ENCODE measurements around the gene THAP7. TPM values are rescaled to one million over a fixed set of nuclear protein-coding genes. Genes with fewer than 3 reads are reported as not detected.

The THAP7 gene
- total and polyA plus RNA-seq, 2 donors from 2014 or later, result 25.5 to 44.1 TPM

GRCh38 chr22:20986365-20986764, 15.6 kb downstream of the THAP7 start:
- intact Hi-C loops (cut with DNase I), result no loop called here
- Histone ChIP-seq H3K27me3 (ENCODE audit: control insufficient read depth, insufficient read depth, low read length) (no peaks in the 10 kb centered on the region), H3K9me3 (ENCODE audit: control insufficient read depth in 2 of 3, insufficient read depth in 1 of 3, low read length in 3 of 3) (no peaks in the 10 kb centered on the region), H3K27ac (ENCODE audit: low read depth in 2 of 2, low read length in 2 of 2) (no peak overlapping the region), H3K4me3 (ENCODE audit: low read length in 3 of 3) (no peak overlapping the region), H3K36me3 (ENCODE audit: control insufficient read depth in 2 of 3, insufficient read depth in 3 of 3, low read length in 3 of 3) (peaks cover 0 to 5% (median 2%) of the 10 kb centered on the region in 3 donors), H3K9ac (ENCODE audit: low read length in 3 of 3) (no peak overlapping the region), H3K4me1 (ENCODE audit: control insufficient read depth in 2 of 3, insufficient read depth in 2 of 3, low read depth in 1 of 3, low read length in 3 of 3) (peaks cover 0 to 9% (median 9%) of the 10 kb centered on the region in 3 donors)
- TF ChIP-seq, protein P1, sequence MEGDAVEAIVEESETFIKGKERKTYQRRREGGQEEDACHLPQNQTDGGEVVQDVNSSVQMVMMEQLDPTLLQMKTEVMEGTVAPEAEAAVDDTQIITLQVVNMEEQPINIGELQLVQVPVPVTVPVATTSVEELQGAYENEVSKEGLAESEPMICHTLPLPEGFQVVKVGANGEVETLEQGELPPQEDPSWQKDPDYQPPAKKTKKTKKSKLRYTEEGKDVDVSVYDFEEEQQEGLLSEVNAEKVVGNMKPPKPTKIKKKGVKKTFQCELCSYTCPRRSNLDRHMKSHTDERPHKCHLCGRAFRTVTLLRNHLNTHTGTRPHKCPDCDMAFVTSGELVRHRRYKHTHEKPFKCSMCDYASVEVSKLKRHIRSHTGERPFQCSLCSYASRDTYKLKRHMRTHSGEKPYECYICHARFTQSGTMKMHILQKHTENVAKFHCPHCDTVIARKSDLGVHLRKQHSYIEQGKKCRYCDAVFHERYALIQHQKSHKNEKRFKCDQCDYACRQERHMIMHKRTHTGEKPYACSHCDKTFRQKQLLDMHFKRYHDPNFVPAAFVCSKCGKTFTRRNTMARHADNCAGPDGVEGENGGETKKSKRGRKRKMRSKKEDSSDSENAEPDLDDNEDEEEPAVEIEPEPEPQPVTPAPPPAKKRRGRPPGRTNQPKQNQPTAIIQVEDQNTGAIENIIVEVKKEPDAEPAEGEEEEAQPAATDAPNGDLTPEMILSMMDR (IDR thresholded peaks at IDR 0.05; ENCODE audit: borderline replicate concordance, extremely low read depth, insufficient read depth), result no peak
- DNase-seq (no peak), FAIRE-seq (no peak)

DNA sequence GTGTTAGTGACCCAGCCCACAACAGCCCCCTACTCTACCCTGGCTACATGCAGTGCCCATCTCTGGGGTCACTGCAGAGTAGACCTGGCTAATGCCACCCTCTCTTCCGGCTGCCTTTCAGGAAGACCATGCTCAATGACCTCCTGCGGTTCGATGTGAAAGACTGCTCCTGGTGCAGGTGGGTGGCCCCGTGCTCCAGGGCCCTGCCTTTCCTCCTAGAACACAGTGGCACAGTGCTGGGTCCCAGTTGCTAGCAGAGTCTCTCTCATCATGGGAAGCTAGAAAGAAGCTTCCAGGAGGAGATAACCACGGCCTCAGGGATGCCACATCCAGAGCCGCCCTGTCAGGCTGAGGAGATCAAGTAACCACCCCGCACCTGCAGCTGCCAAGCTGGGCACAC, 16.2 kb downstream of the THAP7 start:
- FAIRE-seq (no peak), DNase-seq (peak in 1 of 5 donors; percentile 32)
- H3K4me1 ChIP-seq (ENCODE audit: control insufficient read depth in 2 of 3, insufficient read depth in 2 of 3, low read depth in 1 of 3, low read length in 3 of 3), result peaks cover 0 to 16% (median 15%) of the 10 kb centered on the region in 3 donors
- intact Hi-C loops (cut with DNase I), result no loop called here
- no peak overlapping the region for H3K9ac ChIP-seq (ENCODE audit: low read length in 3 of 3)
- H3K27me3 ChIP-seq (ENCODE audit: control insufficient read depth, insufficient read depth, low read length), result no peaks in the 10 kb centered on the region
- TF ChIP-seq, protein P1 (IDR thresholded peaks at IDR 0.05; ENCODE audit: borderline replicate concordance, extremely low read depth, insufficient read depth), result no peak
- H3K27ac ChIP-seq (ENCODE audit: low read depth in 2 of 2, low read length in 2 of 2), result no peak overlapping the region
- H3K36me3 ChIP-seq (ENCODE audit: control insufficient read depth in 2 of 3, insufficient read depth in 3 of 3, low read length in 3 of 3), result peaks cover 0 to 5% (median 2%) of the 10 kb centered on the region in 3 donors
- no peak overlapping the region for H3K4me3 ChIP-seq (ENCODE audit: low read length in 3 of 3)
- no peaks in the 10 kb centered on the region for H3K9me3 ChIP-seq (ENCODE audit: control insufficient read depth in 2 of 3, insufficient read depth in 1 of 3, low read length in 3 of 3)

DNA sequence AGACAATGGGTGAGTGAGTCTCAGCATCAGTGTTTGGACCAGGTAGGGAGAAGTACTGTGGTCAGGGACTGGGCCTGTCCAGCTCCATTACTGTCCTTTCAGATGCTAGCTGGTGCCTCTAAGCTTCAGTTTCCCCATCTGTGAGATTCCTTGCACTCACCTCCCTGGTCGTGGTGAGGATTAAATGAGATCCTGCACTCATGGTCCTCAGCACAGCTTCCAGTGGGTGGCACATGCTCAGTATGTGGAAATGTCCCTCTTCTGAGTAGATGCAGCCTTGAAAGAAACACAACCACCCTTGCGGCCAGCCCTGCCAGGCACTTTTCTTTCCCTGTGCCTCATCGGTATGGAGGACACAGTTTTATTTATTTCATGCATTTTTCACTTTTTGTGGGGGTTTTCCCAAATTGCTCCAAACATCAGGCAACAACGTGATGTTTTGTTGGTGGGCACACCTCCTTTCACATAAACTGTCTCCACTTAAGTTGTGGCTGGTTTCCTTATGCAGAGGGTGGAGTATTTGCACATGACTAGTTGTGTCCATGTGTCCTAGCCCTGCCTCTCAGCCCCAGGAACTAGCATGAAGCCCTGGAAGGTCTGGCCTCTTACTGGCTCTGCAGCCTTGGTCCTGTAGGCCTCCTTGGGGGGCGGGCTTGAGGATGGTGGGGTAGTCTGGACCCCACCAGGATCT, 18.7 kb downstream of the THAP7 start:
- Histone ChIP-seq H3K4me1 (ENCODE audit: control insufficient read depth in 2 of 3, insufficient read depth in 2 of 3, low read depth in 1 of 3, low read length in 3 of 3) (peaks cover 0 to 29% (median 27%) of the 10 kb centered on the region in 3 donors), H3K27me3 (ENCODE audit: control insufficient read depth, insufficient read depth, low read length) (no peaks in the 10 kb centered on the region), H3K27ac (ENCODE audit: low read depth in 2 of 2, low read length in 2 of 2) (no peak overlapping the region), H3K4me3 (ENCODE audit: low read length in 3 of 3) (peak overlapping the region; percentile 78 to 83 (median 81)), H3K36me3 (ENCODE audit: control insufficient read depth in 2 of 3, insufficient read depth in 3 of 3, low read length in 3 of 3) (peaks cover 0 to 5% (median 2%) of the 10 kb centered on the region in 3 donors), H3K9me3 (ENCODE audit: control insufficient read depth in 2 of 3, insufficient read depth in 1 of 3, low read length in 3 of 3) (no peaks in the 10 kb centered on the region), H3K9ac (ENCODE audit: low read length in 3 of 3) (peak overlapping the region; percentile 45 to 89 (median 63))
- intact Hi-C loops (cut with DNase I), result no loop called here
- DNase-seq (no peak), FAIRE-seq (no peak)
- TF ChIP-seq, protein P1 (IDR thresholded peaks at IDR 0.05; ENCODE audit: borderline replicate concordance, extremely low read depth, insufficient read depth), result no peak
